ENCODE measurements around the gene ZNF43. TPM values are rescaled to one million over a fixed set of nuclear protein-coding genes. Genes with fewer than 3 reads are reported as not detected.
"Not testable (repeated sequence)": the region's sequence is repeated elsewhere in the genome, so short reads cannot be mapped to it uniquely, and the experiment has no call there.

Gene ZNF43
- polyA plus RNA-seq, 3 donors, result 1.1 to 3.0 (median 3.0) TPM

GRCh38 chr19:21767065-21767800 is 68.7 kb downstream of the ZNF43 start, which contains the start of gene ZNF100:
TSS of gene ZNF100 (minus strand) at chr19:21767579. CDS start at chr19:21767429, 150 bp downstream.
- no peak for TF ChIP-seq CTCF (IDR thresholded peaks at IDR 0.05)
- peak within 1 kb of the TSS; percentile 84 for H3K4me2 ChIP-seq (replicated peaks; ENCODE audit: extremely low read depth, low read length, poor library complexity, severe bottlenecking)
- H3K27me3 Mint-ChIP-seq (ENCODE audit: low read depth in 3 of 3), result no peaks in the 10 kb centered on the region
- H3K4me3 ChIP-seq (replicated peaks in 1 of 3; ENCODE audit: low read depth in 2 of 3, low read length in 3 of 3), result peak within 1 kb of the TSS; percentile 86 to 98 (median 95)
- WGBS (ENCODE audit: insufficient coverage), result under 1% methylated on average over 30 of the region's 35 CpGs
- no peaks in the 10 kb centered on the region for H4K20me1 ChIP-seq (ENCODE audit: insufficient read depth, low read length)
- H3K9me3 ChIP-seq (replicated peaks in 1 of 2; ENCODE audit: control insufficient read depth in 1 of 2, insufficient read depth in 1 of 2, low read length in 2 of 2), result peaks cover 24 to 49% of the 10 kb centered on the region in 2 donors
- H3K36me3 Mint-ChIP-seq, result peaks cover 35 to 36% of the 10 kb centered on the region in 2 donors
- H3K27ac ChIP-seq (ENCODE audit: low read depth in 1 of 2, low read length in 2 of 2), result peak within 1 kb of the TSS; percentile 95 to 98
- peaks cover 24 to 65% (median 52%) of the 10 kb centered on the region in 7 donors for H3K9me3 Mint-ChIP-seq
- intact Hi-C loops (cut with micrococcal nuclease), result loop anchor here (5.0 to 10.0 kb wide), 4 partner anchors 68 to 262 kb away; partner anchors contain the start of genes ZNF43 (in 2 of the 2) and ZNF429 (in 1 of the 2)
- peaks cover 29 to 36% of the 10 kb centered on the region in 2 donors for H3K36me3 ChIP-seq (replicated peaks in 1 of 2; ENCODE audit: control insufficient read depth in 1 of 2, insufficient read depth in 2 of 2, low read length in 2 of 2)
- peak; percentile 84 to 89 (median 86) for DNase-seq
- H3K4me3 Mint-ChIP-seq, result peak within 1 kb of the TSS; percentile 99 to 100
- H3K9ac ChIP-seq (ENCODE audit: insufficient read depth, low read length, poor library complexity, severe bottlenecking), result peak within 1 kb of the TSS; percentile 96
- peaks cover 12 to 14% of the 10 kb centered on the region in 2 donors for H3K4me1 ChIP-seq (ENCODE audit: control insufficient read depth in 1 of 2, insufficient read depth in 2 of 2, low read length in 2 of 2)
- H3K27ac Mint-ChIP-seq, result peak within 1 kb of the TSS; percentile 95 to 99 (median 98)
- H2AFZ ChIP-seq (ENCODE audit: insufficient read depth, low read depth, low read length, poor library complexity, severe bottlenecking), result peak within 1 kb of the TSS; percentile 95
- H3K27me3 ChIP-seq (ENCODE audit: control insufficient read depth in 2 of 2, insufficient read depth in 2 of 2, low read length in 2 of 2), result no peaks in the 10 kb centered on the region
- H3K4me1 Mint-ChIP-seq, result peaks cover 12% of the 10 kb centered on the region
- peaks cover 42% of the 10 kb centered on the region for H3K79me2 ChIP-seq (ENCODE audit: insufficient read depth, low read length)

- not testable (repeated sequence) for H4K20me1 ChIP-seq (ENCODE audit: insufficient read depth, low read length); H3K27me3 ChIP-seq (ENCODE audit: control insufficient read depth in 2 of 2, insufficient read depth in 2 of 2, low read length in 2 of 2); H3K27me3 Mint-ChIP-seq (ENCODE audit: low read depth in 3 of 3); DNase-seq
- Histone ChIP-seq H3K4me1 (ENCODE audit: control insufficient read depth in 1 of 2, insufficient read depth in 2 of 2, low read length in 2 of 2) (peaks cover 12 to 14% of the 10 kb centered on the region in 2 donors), H3K4me3 (replicated peaks in 1 of 3; ENCODE audit: low read depth in 2 of 3, low read length in 3 of 3) (peak overlapping the region; percentile 86 to 98 (median 95)), H3K9ac (ENCODE audit: insufficient read depth, low read length, poor library complexity, severe bottlenecking) (peak overlapping the region; percentile 96), H3K27ac (ENCODE audit: low read depth in 1 of 2, low read length in 2 of 2) (peak overlapping the region; percentile 95 to 98), H3K36me3 (replicated peaks in 1 of 2; ENCODE audit: control insufficient read depth in 1 of 2, insufficient read depth in 2 of 2, low read length in 2 of 2) (peaks cover 35 to 41% of the 10 kb centered on the region in 2 donors), H2AFZ (ENCODE audit: insufficient read depth, low read depth, low read length, poor library complexity, severe bottlenecking) (peak overlapping the region; percentile 95), H3K4me2 (replicated peaks; ENCODE audit: extremely low read depth, low read length, poor library complexity, severe bottlenecking) (peak overlapping the region; percentile 84), H3K79me2 (ENCODE audit: insufficient read depth, low read length) (peaks cover 42% of the 10 kb centered on the region), H3K9me3 (replicated peaks in 1 of 2; ENCODE audit: control insufficient read depth in 1 of 2, insufficient read depth in 1 of 2, low read length in 2 of 2) (peaks cover 22 to 52% of the 10 kb centered on the region in 2 donors)
- intact Hi-C loops (cut with micrococcal nuclease), result loop anchor here (5.0 to 10.0 kb wide), 4 partner anchors 68 to 262 kb away; partner anchors contain the start of genes ZNF43 (in 2 of the 2) and ZNF429 (in 1 of the 2)
- Mint-ChIP-seq H3K4me1 (peaks cover 12% of the 10 kb centered on the region), H3K9me3 (peaks cover 28 to 65% (median 51%) of the 10 kb centered on the region in 7 donors), H3K27ac (peak overlapping the region; percentile 95 to 99 (median 98)), H3K4me3 (peak overlapping the region; percentile 99 to 100), H3K36me3 (peaks cover 40 to 42% of the 10 kb centered on the region in 2 donors)
- 0% methylated on average over 4 of the region's 19 CpGs for WGBS (ENCODE audit: insufficient coverage)
Measured at GRCh38 chr19:21766705-21767064, 69.3 kb downstream of the ZNF43 start.

Measured in CD14-positive monocyte (primary cell).